Stimulated activated effector memory CD8-positive, alpha-beta T cell treated with anti-CD3 and anti-CD28 coated beads, Interleukin-12 subunit alpha, Interleukin-12 subunit beta, amount 100 ng/mL, for 72 hours (primary cell): Measurements from ENCODE around the gene LAPTM5.
"Not testable (repeated sequence)": the region's sequence is repeated elsewhere in the genome, so short reads cannot be mapped to it uniquely, and the experiment has no call there.

Experiments used
- ATAC-seq: fragments of 150-1000 bp; cut with Tn5 transposase; 2 replicates; pipeline ENCODE4 v1.10.0; 2021
- DNase-seq, 2 donors: peaks; one replicate each; pipeline ENCODE4 v3.0.0; 2021 to 2022; ENCODE audit warnings: low spot score in 2 of 2
- H3K27ac Mint-ChIP-seq: one replicate; pipeline ENCODE4 v1.8.0; 2022; ENCODE audit warnings: mild to moderate bottlenecking, mixed read lengths
- H3K36me3 Mint-ChIP-seq: one replicate; pipeline ENCODE4 v1.8.0; 2022; ENCODE audit warnings: mild to moderate bottlenecking, mixed read lengths
- H3K4me1 Mint-ChIP-seq: one replicate; pipeline ENCODE4 v1.8.0; 2022; ENCODE audit warnings: mixed read lengths
- H3K4me3 Mint-ChIP-seq: one replicate; pipeline ENCODE4 v1.8.0; 2022; ENCODE audit warnings: mild to moderate bottlenecking, mixed read lengths
- H3K9me3 Mint-ChIP-seq: one replicate; pipeline ENCODE4 v1.8.0; 2022; ENCODE audit warnings: mixed read lengths

Gene LAPTM5

DNA sequence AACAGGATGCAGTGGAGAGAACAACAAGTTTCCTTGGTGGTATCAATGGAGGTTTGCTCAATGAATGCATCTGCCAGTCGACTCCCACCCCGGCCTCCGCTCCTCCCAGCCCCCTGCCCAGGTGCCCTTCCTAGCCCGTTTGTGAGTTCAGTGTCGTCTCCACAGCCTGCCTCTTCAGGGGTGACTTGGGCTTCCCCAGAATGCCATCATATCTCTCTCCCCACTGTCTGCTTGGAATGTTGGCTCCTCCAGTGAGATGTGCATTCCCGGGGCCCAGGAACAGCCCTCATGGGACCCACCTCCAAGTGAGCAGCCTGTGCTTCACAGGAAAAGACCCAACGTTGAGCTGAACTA is 64.6 kb downstream of the LAPTM5 start:
- ATAC-seq, result no peak
- Mint-ChIP-seq H3K4me1 (peaks cover 12% of the 10 kb centered on the region), H3K27ac (no peak overlapping the region), H3K4me3 (no peak overlapping the region), H3K9me3 (no peaks in the 10 kb centered on the region), H3K36me3 (no peaks in the 10 kb centered on the region)
- DNase-seq, result no peak

- ATAC-seq (peak; percentile 19), DNase-seq (no peak)
- Mint-ChIP-seq H3K4me1 (peaks cover 12% of the 10 kb centered on the region), H3K4me3 (no peak overlapping the region), H3K9me3 (no peaks in the 10 kb centered on the region), H3K27ac (no peak overlapping the region), H3K36me3 (no peaks in the 10 kb centered on the region)
Measured at GRCh38 chr1:30692201-30692947, 65.2 kb downstream of the LAPTM5 start.

DNA sequence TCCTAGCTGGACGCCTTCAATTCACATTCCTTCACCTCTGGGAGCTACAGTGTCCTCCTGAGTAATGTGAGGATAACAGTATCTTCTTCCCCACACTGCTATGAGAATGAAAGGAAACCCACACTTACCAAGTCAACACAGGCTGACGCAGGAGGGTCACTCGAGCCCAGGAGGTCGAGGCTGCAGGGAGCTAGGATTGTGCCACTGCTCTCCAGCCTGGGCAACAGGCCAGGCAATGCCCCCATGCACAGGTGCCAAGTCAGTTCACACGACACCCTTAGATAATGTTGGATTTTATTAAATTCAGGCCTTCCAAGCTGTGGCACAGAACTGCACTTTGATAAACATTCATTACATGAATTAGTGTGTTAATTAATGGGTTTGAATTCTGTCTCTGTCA is 66.1 kb downstream of the LAPTM5 start:
- H3K27ac Mint-ChIP-seq, result no peak overlapping the region

GRCh38 chr1:30689901-30690645 is 67.5 kb downstream of the LAPTM5 start:
- no peak for DNase-seq
- H3K36me3 Mint-ChIP-seq, result no peaks in the 10 kb centered on the region
- no peak overlapping the region for H3K27ac Mint-ChIP-seq
- H3K4me3 Mint-ChIP-seq, result no peak overlapping the region
- H3K9me3 Mint-ChIP-seq, result no peaks in the 10 kb centered on the region
- H3K4me1 Mint-ChIP-seq, result peaks cover 13% of the 10 kb centered on the region
- no peak for ATAC-seq

More for the DNA sequence above, 66.1 kb downstream of the LAPTM5 start:
- Mint-ChIP-seq H3K4me1 (peaks cover 12% of the 10 kb centered on the region), H3K4me3 (no peak overlapping the region), H3K9me3 (no peaks in the 10 kb centered on the region), H3K36me3 (no peaks in the 10 kb centered on the region)
- no peak for ATAC-seq
- DNase-seq, result no peak

DNA sequence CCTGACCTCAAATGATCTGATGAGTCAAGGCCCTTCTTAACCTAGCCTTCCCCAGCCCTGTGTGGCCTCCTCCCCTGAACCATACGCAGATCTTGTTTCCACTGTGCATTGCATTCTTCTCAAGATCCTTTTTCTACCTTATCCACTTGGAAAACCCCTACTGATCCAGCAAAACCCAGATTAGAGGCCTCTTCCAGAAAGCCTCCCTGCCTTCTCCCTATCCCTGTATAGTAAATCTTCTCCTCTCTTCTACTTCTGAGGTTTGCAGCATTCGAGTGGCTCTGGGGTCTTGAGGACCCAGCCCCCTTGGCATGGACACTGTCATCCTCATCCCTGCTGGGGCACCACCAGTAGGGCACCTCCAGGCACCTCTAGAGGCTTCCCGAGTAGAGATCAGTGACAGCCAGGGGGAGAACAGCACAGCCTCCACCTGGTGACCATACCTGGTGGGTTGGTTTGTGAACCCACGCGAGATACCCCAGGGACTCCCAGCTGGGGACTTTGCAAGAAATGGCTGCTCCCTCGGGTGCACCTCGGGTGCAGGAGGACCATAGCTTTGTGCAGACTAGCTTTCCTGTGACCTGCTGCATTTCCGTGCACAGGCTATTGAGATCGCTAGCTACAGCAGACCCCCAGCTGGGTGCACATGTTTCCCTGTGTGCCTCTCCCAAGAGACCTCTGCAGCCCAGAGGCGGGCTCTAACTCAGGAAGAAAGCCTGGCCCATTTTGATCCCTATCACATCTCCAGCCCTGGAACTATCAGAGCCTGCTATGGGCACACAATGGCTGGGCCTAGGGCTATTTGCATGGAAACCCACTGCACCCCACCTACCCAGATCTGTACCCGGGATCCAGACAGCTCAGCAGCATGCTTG is 68.4 kb downstream of the LAPTM5 start:
- peaks cover 23% of the 10 kb centered on the region for H3K4me1 Mint-ChIP-seq
- ATAC-seq (peak; percentile 11), DNase-seq (no peak)
- H3K4me3 Mint-ChIP-seq, result no peak overlapping the region
- H3K36me3 Mint-ChIP-seq, result no peaks in the 10 kb centered on the region
- H3K9me3 Mint-ChIP-seq, result no peaks in the 10 kb centered on the region
- no peak overlapping the region for H3K27ac Mint-ChIP-seq

GRCh38 chr1:30688516-30688915 is 69.1 kb downstream of the LAPTM5 start:
- H3K27ac Mint-ChIP-seq, H3K9me3 Mint-ChIP-seq, DNase-seq, ATAC-seq, H3K4me3 Mint-ChIP-seq, H3K36me3 Mint-ChIP-seq: not testable (repeated sequence)
- peaks cover 24% of the 10 kb centered on the region for H3K4me1 Mint-ChIP-seq

DNA sequence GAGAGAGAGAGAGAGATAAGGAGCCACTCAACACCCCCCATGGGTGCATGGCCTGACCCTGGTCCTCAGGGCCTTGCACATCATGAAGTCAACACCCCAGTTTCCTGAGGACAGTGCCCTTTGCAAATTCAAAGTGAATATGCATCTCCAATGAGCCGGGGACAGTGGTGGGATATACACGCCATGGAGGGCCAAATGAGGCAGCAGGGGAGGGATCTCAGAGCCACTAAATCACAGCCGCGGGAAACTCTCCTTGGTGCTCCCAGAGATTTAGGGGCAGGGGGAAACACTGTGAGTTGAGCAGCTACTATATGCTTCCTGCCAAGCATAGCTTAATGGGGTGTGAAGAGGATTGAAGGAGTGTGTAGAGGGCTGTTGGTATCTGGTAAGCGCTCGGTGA is 69.7 kb downstream of the LAPTM5 start:
- no peak for ATAC-seq
- Mint-ChIP-seq H3K4me3 (no peak overlapping the region), H3K36me3 (no peaks in the 10 kb centered on the region), H3K4me1 (peaks cover 23% of the 10 kb centered on the region), H3K27ac (no peak overlapping the region), H3K9me3 (no peaks in the 10 kb centered on the region)
- no peak for DNase-seq

GRCh38 chr1:30686236-30686935 is 71.2 kb downstream of the LAPTM5 start:
- ATAC-seq, result no peak
- H3K4me1 Mint-ChIP-seq, result peaks cover 12% of the 10 kb centered on the region
- DNase-seq, result no peak
- H3K27ac Mint-ChIP-seq, result no peak overlapping the region
- no peaks in the 10 kb centered on the region for H3K36me3 Mint-ChIP-seq
- H3K4me3 Mint-ChIP-seq, result no peak overlapping the region
- no peaks in the 10 kb centered on the region for H3K9me3 Mint-ChIP-seq

- Mint-ChIP-seq H3K36me3 (no peaks in the 10 kb centered on the region), H3K9me3 (no peaks in the 10 kb centered on the region), H3K27ac (no peak overlapping the region), H3K4me3 (peak overlapping the region; percentile 31), H3K4me1 (peaks cover 12% of the 10 kb centered on the region)
- DNase-seq (no peak), ATAC-seq (no peak)
Measured at GRCh38 chr1:30685796-30686165, 71.8 kb downstream of the LAPTM5 start.

DNA sequence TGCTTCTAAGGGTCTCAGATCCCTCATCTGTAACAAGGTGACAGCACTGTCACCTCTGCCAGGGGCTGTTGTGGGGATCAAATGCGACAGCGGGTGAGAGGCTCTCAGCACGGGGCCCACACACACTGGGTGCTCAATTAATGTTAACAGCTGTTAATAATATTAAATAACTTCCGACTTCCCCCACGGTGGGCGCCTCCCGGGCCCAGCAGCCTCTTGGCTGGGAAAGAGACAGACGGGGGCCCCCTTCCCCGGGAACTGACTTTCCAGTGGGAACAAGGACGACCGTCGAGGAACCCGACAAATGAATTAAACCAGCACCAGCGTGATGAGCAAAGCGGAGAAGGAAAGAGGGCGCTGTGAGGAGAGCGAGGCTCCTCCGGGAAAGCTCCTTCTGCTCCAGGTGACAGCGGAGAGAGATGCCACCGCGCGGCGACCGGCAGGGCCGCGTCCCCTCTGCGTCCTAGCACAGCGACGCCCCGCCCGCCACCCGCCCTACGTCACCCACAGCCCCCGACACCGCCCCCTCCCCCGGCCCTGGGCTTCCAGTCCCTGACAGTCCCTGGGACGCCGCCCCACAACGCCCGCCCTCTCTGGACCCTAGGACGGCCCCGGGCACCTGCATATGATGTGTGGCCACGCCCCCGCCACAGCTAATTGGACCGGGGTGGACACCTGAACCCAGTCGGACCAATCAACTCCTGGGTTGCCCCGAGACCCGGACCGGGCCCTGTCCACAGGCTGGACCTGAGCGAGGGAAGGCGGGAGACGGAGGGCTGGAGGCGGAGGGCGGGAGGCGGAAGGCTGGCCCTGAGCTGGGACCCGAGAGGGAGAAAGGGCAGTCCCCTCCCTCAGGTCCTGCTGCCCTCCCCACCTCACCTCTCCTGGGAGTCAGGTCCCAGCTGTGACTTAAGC is 72.4 kb downstream of the LAPTM5 start:
- Mint-ChIP-seq H3K27ac (no peak overlapping the region), H3K9me3 (no peaks in the 10 kb centered on the region), H3K4me3 (peak overlapping the region; percentile 31), H3K36me3 (no peaks in the 10 kb centered on the region), H3K4me1 (peaks cover 12% of the 10 kb centered on the region)
- ATAC-seq, result peak; percentile 51
- DNase-seq, result no peak

DNA sequence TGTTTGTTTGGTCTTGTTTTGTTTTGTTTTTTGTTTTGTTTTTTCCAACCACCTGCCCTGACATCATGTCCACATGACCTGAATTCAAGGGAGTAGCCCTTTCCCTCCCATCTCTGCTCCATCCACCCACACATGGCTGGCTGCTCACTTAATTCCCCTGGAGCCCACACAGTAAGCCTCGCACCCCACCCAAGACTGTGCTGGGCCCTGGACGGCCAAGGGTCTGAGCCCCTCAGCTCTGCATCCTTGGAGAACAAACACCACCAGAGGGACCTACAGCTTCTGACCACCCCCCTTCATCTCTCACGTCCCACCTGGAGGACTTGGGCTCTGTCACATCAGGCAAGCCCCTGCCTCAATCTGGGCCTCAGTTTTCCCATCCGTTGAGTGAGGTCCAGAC is 73.3 kb downstream of the LAPTM5 start:
- Mint-ChIP-seq H3K36me3 (no peaks in the 10 kb centered on the region), H3K9me3 (no peaks in the 10 kb centered on the region), H3K4me1 (peaks cover 12% of the 10 kb centered on the region), H3K27ac (no peak overlapping the region), H3K4me3 (no peak overlapping the region)
- ATAC-seq (no peak), DNase-seq (no peak)

DNA sequence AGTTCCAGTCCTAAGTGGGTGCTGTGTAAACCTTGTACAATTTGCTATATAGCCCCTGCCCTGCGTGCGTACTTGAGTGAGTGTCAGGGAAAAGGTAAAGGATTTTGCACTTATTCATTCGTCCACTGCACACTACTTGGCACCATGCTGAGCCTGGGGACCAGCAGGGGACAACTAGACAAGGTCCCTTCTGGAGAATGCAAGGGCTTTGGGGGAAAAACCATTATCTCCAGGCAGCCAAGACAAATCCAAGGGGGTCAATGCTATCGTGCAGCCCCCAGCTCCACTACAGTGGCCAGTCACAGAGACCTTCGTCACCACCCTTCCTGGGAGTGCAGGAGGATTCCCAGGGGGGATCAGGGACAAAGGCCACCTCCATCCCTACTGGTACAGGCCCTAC is 73.9 kb downstream of the LAPTM5 start:
- Mint-ChIP-seq H3K9me3 (no peaks in the 10 kb centered on the region), H3K4me1 (peaks cover 12% of the 10 kb centered on the region), H3K27ac (no peak overlapping the region), H3K4me3 (no peak overlapping the region), H3K36me3 (no peaks in the 10 kb centered on the region)
- no peak for DNase-seq
- ATAC-seq, result no peak
